Endothelial cell (in vitro differentiated cells): ENCODE measurements around the gene USP12. TPM values are rescaled to one million over a fixed set of nuclear protein-coding genes. Genes with fewer than 3 reads are reported as not detected.

ENCODE experiments used
- DNase-seq: peaks from one replicate; pipeline ENCODE4 v3.0.0; 2021; ENCODE audit warnings: low spot score
- H3K27ac Mint-ChIP-seq: one replicate; pipeline ENCODE4 v1.8.0; 2021; ENCODE audit warnings: mixed read lengths, inconsistent platforms; ENCODE audit not compliant: unreplicated experiment
- H3K27me3 Mint-ChIP-seq: one replicate; pipeline ENCODE4 v1.8.0; 2021; ENCODE audit warnings: mild to moderate bottlenecking, moderate library complexity, mixed read lengths, inconsistent platforms; ENCODE audit not compliant: unreplicated experiment
- H3K36me3 Mint-ChIP-seq: one replicate; pipeline ENCODE4 v1.8.0; 2021; ENCODE audit warnings: mild to moderate bottlenecking, low read depth, mixed read lengths, inconsistent platforms; ENCODE audit not compliant: unreplicated experiment
- H3K4me1 Mint-ChIP-seq: one replicate; pipeline ENCODE4 v1.8.0; 2021; ENCODE audit warnings: mild to moderate bottlenecking, mixed read lengths, inconsistent platforms; ENCODE audit not compliant: unreplicated experiment
- H3K4me3 Mint-ChIP-seq: one replicate; pipeline ENCODE4 v1.8.0; 2021; ENCODE audit warnings: mild to moderate bottlenecking, mixed read lengths, inconsistent platforms; ENCODE audit not compliant: unreplicated experiment
- H3K9me3 Mint-ChIP-seq: one replicate; pipeline ENCODE4 v1.8.0; 2021; ENCODE audit warnings: mixed read lengths, inconsistent platforms; ENCODE audit not compliant: unreplicated experiment
- CTCF ChIP-seq: fragments of 200-600 bp; sonication (generic); IDR thresholded peaks from one replicate; pipeline ENCODE4 v1.5.0; 2021; ENCODE audit warnings: antibody characterized with exemption; ENCODE audit not compliant: unreplicated experiment
- total RNA-seq: library from RNA; stranded (reverse); fragmentation: NEBNext Ultra II Directional; extraction: Animal tissue kit (Norgen Biotek cat#: 25700); gene quantifications from one replicate; pipeline ENCODE4 v1.2.1, GENCODE V29; 2021; ENCODE audit not compliant: unreplicated experiment

The USP12 gene
- total RNA-seq, 1 donor from 2014 or later, result 29.7 TPM

GRCh38 chr13:27183561-27184147 lies 12.0 kb upstream of the USP12 start:
- no peak for DNase-seq
- Mint-ChIP-seq H3K27me3 (peaks cover 5% of the 10 kb centered on the region), H3K4me3 (no peak overlapping the region), H3K9me3 (no peaks in the 10 kb centered on the region), H3K4me1 (peaks cover 8% of the 10 kb centered on the region), H3K27ac (no peak overlapping the region), H3K36me3 (no peaks in the 10 kb centered on the region)
- no peak for TF ChIP-seq CTCF

GRCh38 chr13:27182844-27183497 lies 11.4 kb upstream of the USP12 start:
- DNase-seq, result no peak
- Mint-ChIP-seq H3K4me1 (peaks cover 13% of the 10 kb centered on the region), H3K36me3 (no peaks in the 10 kb centered on the region), H3K27me3 (peaks cover 5% of the 10 kb centered on the region), H3K27ac (no peak overlapping the region), H3K9me3 (no peaks in the 10 kb centered on the region), H3K4me3 (no peak overlapping the region)
- TF ChIP-seq CTCF, result no peak

GRCh38 chr13:27182054-27182453 lies 10.4 kb upstream of the USP12 start:
- H3K27ac Mint-ChIP-seq, result no peak overlapping the region
- H3K36me3 Mint-ChIP-seq, result no peaks in the 10 kb centered on the region
- H3K4me1 Mint-ChIP-seq, result peaks cover 19% of the 10 kb centered on the region
- H3K4me3 Mint-ChIP-seq, result no peak overlapping the region
- TF ChIP-seq CTCF, result no peak
- no peak for DNase-seq
- peaks cover 5% of the 10 kb centered on the region for H3K27me3 Mint-ChIP-seq
- H3K9me3 Mint-ChIP-seq, result no peaks in the 10 kb centered on the region

- no peaks in the 10 kb centered on the region for H3K36me3 Mint-ChIP-seq
- H3K4me1 Mint-ChIP-seq, result peaks cover 15% of the 10 kb centered on the region
- TF ChIP-seq CTCF, result no peak
- H3K4me3 Mint-ChIP-seq, result no peak overlapping the region
- no peaks in the 10 kb centered on the region for H3K9me3 Mint-ChIP-seq
- no peak for DNase-seq
- H3K27me3 Mint-ChIP-seq, result peaks cover 5% of the 10 kb centered on the region
- no peak overlapping the region for H3K27ac Mint-ChIP-seq
Observed at GRCh38 chr13:27177852-27178251, 6.2 kb upstream of the USP12 start.
